ENCODE results near the gene DNAJC5. TPM values are rescaled to one million over a fixed set of nuclear protein-coding genes. Genes with fewer than 3 reads are reported as not detected.
A peak's percentile ranks its signal among the peaks of the same experiment; 100 is the strongest.
"Not testable (repeated sequence)": the region's sequence is repeated elsewhere in the genome, so short reads cannot be mapped to it uniquely, and the experiment has no call there.

Gene DNAJC5
- total RNA-seq, 1 donor from 2014 or later: 30.1 TPM

- intact Hi-C loops (cut with DNase I): loop anchor here (10.0 kb wide), 1 partner anchor 326 kb away; the partner anchor contains the start of gene PTK6
- no peak for DNase-seq (ENCODE audit: low spot score)
- ATAC-seq: no peak
Measured at GRCh38 chr20:63860325-63861051, 34.4 kb upstream of the DNAJC5 start.

DNA sequence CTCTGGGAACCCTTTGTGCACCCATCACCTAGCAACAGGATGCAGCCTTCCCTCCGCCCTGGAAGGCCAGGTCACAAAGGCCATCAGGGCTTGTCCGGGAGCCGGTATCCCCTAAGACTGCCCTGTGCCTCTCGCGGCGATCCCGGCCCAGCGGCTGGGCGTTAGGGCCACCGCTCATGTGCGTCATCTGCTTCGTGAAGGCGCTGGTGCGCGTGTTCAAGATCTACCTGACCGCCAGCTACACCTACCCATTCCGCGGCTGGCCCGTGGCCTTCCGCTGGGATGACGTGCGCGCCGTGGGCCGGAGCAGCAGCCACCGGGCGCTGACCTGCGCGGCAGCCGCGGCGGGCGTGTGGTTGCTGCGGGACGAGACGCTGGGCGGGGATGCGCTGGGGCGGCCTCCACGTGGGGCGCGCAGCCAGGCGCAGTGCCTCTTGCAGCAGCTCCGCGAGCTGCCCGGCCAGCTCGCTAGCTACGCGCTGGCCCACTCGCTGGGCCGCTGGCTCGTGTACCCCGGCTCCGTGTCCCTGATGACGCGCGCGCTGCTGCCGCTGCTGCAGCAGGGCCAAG is 33.5 kb upstream of the DNAJC5 start, which contains the start of gene ABHD16B:
Gene ABHD16B (plus strand): TSS at position 134 of the 570 bp plus-strand sequence. CDS start 43 bp downstream, at position 177.
- DNase-seq (ENCODE audit: low spot score): no peak

GRCh38 chr20:63861981-63862901 is 32.7 kb upstream of the DNAJC5 start:
- no peak for ATAC-seq
- no peak for DNase-seq (ENCODE audit: low spot score)
- intact Hi-C loops (cut with DNase I): loop anchor here (10.0 kb wide), 1 partner anchor 327 kb away; the partner anchor contains the start of gene PTK6

More for the DNA sequence above, 33.5 kb upstream of the DNAJC5 start, which contains the start of gene ABHD16B:
- intact Hi-C loops (cut with DNase I): loop anchor here (10.0 kb wide), 1 partner anchor 327 kb away; the partner anchor contains the start of gene PTK6
- no peak for ATAC-seq

GRCh38 chr20:63863021-63863797 is 31.7 kb upstream of the DNAJC5 start:
- intact Hi-C loops (cut with DNase I): loop anchor here (10.0 kb wide), 1 partner anchor 328 kb away; the partner anchor contains the start of gene PTK6
- ATAC-seq (no peak), DNase-seq (ENCODE audit: low spot score) (no peak)

DNA sequence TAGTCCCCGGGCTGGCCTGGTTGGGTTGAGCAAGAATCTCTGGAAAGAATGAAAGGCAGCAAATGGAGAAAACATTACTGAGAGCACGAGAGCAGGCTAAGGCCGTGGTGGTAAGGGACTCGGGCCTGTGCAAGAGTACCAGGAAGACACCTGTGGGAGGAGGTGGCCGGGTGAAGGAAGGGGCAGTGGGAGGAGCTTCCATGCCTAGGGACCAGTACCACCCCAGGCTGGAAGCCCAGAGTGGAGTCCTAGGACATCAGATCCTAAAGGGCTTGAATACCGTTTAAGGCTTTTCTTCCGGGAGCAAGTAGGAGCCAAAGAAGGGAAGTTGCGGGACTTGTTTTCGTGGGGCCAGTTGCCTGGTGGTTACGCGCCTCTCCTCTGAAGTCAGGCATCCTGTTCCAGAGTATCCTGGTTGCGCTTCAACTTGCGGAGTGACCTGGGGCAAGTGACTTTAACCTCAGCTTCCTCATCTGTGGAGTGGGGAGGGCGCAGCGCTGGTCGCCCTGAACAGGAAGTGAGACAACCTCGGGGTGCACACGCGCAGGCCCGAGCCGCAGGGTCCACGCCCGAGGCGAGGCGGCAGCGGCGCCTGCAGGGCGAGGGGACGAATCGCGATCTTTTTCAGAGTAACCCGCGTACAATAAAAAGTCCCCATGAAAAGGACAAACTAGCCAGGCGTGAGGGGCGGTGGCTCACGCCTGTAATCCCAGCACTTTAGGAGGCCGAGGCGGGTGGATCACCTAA is 31.0 kb upstream of the DNAJC5 start:
- DNase-seq (ENCODE audit: low spot score): peak; percentile 90
- intact Hi-C loops (cut with DNase I): loop anchor here (10.0 kb wide), 1 partner anchor 329 kb away; the partner anchor contains the start of gene PTK6
- peak; percentile 92 for ATAC-seq

GRCh38 chr20:63864545-63864977 is 30.4 kb upstream of the DNAJC5 start:
- no peak for ATAC-seq
- no peak for DNase-seq (ENCODE audit: low spot score)
- intact Hi-C loops (cut with DNase I): loop anchor here (10.0 kb wide), 1 partner anchor 330 kb away; the partner anchor contains the start of gene PTK6

DNA sequence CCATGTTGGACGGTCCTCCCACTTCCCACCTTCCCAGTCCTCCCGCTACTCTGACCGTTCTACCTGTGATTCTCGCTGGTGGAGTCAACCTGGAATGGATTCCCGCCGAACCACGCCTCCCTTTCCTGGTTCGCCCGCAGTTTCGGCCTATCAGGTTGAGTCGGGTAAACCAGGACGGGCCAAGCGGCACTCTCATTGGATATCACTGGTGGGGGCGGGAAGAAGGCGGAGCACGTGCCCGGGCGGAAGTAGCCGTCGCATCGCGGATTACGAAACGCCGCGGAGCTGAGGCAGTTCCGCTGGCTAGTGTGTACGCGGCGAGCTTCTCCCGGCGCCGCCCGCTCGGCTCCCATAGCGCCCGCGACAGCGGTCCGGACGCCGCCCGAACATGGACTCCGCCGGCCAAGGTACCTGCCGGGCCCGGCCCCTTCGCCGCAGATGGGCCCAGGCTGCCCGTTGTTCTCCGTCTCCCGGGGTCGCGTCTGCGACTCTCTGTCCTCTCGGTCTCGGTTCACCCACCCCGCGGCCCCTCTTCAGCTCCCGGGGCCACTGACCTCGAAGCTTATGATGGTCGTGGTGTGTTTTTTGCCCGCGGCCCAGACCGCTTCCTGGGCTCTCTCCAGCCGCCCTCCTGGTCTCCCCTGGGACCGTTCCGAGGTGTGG is 29.8 kb upstream of the DNAJC5 start, which contains the start of gene TPD52L2:
Gene TPD52L2 (plus strand): TSS at position 293 of the 663 bp plus-strand sequence. CDS start 96 bp downstream, at position 389.
- intact Hi-C loops (cut with DNase I): loop anchor here (10.0 kb wide), 1 partner anchor 330 kb away; the partner anchor contains the start of gene PTK6
- peak; percentile 97 for ATAC-seq
- peak; percentile 99 for DNase-seq (ENCODE audit: low spot score)

DNA sequence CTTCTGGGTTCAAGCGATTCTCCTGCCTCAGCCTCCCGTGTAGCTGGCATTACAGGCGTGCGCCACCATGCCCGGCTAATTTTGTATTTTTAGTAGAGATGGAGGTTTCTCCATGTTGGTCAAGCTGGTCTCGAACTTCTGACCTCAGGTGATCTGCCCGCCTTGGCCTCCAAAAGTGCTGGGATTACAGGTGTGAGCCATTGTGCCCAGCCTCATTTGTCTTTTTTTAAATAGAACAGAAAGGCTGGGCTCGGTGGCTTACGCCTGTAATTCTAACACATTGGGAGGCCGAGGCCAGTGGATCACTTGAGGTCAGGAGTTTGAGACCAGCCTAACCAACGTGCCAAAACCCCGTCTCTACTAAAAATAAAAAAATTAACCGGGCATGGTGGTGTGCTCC is 27.9 kb upstream of the DNAJC5 start:
- DNase-seq (ENCODE audit: low spot score); ATAC-seq: not testable (repeated sequence)
- intact Hi-C loops (cut with DNase I): loop anchor here (10.0 kb wide), 1 partner anchor 332 kb away; the partner anchor contains the start of gene PTK6

- DNase-seq (ENCODE audit: low spot score) (no peak), ATAC-seq (no peak)
- intact Hi-C loops (cut with DNase I): loop anchor here (10.0 kb wide), 1 partner anchor 333 kb away; the partner anchor contains the start of gene PTK6
Measured at GRCh38 chr20:63868264-63868663, 26.7 kb upstream of the DNAJC5 start.

DNA sequence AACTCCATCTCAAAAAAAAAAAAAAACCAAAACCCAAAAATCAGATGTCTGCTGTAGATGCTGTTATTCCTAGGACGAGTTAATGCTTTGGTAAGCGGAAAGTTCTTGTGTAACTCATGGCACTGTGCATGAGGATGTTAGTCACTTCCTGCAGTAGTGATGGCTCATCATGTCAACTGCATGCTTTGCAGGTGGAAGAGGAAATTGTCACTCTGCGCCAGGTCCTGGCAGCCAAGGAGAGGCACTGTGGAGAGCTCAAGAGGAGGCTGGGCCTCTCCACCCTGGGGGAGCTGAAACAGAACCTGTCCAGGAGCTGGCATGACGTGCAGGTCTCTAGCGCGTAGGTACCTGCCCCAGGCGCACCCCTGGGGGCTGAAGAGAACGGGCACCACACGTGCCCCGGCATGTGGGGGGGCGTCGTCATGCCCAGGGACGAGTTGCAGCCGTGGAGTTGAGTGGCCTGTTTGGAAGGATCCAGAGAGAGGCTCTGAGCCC is 21.4 kb upstream of the DNAJC5 start:
- intact Hi-C loops (cut with DNase I): no loop called here
- peak; percentile 83 for ATAC-seq
- no peak for DNase-seq (ENCODE audit: low spot score)

DNA sequence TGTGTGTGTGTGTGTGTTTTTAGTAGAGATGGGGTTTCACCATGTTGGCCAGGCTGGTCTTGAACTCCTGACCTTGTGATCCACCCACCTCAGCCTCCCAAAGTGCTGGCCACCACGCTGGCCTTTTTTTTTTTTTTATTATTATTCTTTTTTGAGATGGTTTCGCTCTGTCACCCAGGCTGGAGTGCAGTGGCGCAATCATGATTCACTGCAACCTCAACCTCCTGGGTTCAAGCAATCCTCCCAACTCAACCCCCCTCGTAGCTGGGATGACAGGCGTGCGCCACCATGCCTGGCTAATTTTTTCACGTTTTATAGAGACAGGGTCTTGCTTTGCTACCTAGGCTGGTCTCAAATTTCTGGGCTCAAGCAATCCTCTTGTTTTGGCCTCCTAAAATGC is 20.7 kb upstream of the DNAJC5 start:
- DNase-seq (ENCODE audit: low spot score); ATAC-seq; intact Hi-C loops (cut with DNase I): not testable (repeated sequence)

DNA sequence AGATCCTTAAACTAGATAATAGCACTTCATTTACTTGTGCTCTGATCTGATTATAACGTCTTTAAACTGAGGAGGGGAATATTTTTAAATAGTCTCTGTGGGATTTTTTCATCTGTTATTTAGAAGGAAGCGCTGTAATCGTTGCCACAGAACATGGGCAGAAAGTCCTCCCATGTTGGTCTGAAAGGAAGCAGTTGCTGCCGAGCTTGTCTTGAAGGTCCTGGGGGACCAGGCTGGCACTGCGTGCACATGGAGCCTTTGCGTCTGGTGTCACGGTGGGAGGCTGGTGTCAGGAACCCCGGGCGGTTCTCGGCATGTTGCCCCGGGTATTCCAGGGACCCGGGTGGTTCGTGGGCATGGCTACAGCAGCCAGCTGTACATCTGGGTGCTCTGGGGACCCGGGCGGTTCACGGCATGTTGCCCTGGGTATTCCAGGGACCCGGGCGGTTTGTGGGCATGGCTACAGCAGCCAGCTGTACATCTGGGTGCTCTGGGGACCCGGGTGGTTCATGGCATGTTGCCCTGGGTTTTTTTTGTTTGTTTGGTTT is 18.4 kb upstream of the DNAJC5 start:
- ATAC-seq (no peak), DNase-seq (ENCODE audit: low spot score) (no peak)
- intact Hi-C loops (cut with DNase I): no loop called here

GRCh38 chr20:63877755-63878470 is 17.0 kb upstream of the DNAJC5 start:
- DNase-seq (ENCODE audit: low spot score) (no peak), ATAC-seq (no peak)
- intact Hi-C loops (cut with DNase I): no loop called here

DNA sequence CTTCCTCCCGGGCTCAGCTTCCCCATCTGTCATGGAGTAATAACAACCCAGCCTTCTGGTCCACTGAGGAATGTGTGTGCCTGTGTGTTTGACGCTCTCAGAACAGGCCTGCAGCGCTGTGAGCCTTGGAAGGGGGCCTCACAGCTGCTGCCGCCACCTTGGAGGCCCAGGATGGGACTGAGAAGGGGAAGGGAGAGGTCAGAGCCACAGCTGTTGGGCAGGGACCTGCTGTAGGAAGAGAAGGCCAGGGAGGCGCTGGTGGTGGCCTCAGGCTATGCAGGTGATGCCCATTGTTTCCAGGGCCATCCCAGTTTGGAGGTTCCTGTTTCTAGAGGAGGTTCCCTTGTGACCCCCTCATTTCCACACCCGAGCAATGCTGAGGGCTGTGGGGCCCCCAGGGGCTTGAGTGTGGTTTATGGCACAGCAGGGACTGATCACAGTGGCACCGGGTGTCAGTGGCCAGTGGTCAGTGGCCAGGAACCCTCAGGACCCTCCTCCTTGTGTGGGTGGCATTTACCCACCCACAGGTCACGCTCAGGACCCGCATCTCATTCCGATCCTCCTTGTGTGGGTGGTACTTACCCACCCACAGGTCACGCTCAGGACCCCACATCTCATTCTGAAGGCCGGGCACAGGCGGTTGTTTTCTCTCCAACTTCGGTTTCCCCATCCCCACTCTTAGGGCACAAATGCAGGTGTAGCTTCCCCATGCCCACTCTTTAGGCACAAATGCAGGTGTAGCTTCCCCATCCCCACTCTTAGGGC is 15.8 kb upstream of the DNAJC5 start:
- intact Hi-C loops (cut with DNase I): no loop called here
- no peak for DNase-seq (ENCODE audit: low spot score)
- ATAC-seq: no peak

- intact Hi-C loops (cut with DNase I); DNase-seq (ENCODE audit: low spot score); ATAC-seq: not testable (repeated sequence)
Measured at GRCh38 chr20:63880901-63881300, 14.0 kb upstream of the DNAJC5 start.

Measured in sciatic nerve (tissue), 2 donors.